Testis (tissue), 2 donors: ENCODE results near the gene TPO.

ENCODE experiments used
- CTCF ChIP-seq, 3 experiments: fragments of 450-650 bp in 2 of 3; fragments of 200-600 bp in 1 of 3; sonication (generic) in 1 of 3; IDR thresholded peaks; one replicate each; pipeline ENCODE4 v1.5.1; 2016 to 2019; ENCODE audit warnings: antibody characterized with exemption in 3 of 3, mild to moderate bottlenecking in 2 of 3, moderate library complexity in 1 of 3
- POLR2A ChIP-seq: fragments of 450-650 bp; IDR thresholded peaks from one replicate; pipeline ENCODE4 v1.6.1; 2017; ENCODE audit warnings: antibody characterized with exemption, mild to moderate bottlenecking, moderate library complexity

GRCh38 chr2:1550076-1550475, 136.8 kb downstream of the TPO start:
- no peak for TF ChIP-seq CTCF (IDR thresholded peaks at IDR 0.05)
- TF ChIP-seq POLR2A, result no peak
